ENCODE results near the gene PITPNM3. TPM values are rescaled to one million over a fixed set of nuclear protein-coding genes. Genes with fewer than 3 reads are reported as not detected.

PITPNM3 gene
- total and polyA plus RNA-seq, 5 donors from 2014 or later: 0.12 to 0.20 TPM; not detected in 3

DNA sequence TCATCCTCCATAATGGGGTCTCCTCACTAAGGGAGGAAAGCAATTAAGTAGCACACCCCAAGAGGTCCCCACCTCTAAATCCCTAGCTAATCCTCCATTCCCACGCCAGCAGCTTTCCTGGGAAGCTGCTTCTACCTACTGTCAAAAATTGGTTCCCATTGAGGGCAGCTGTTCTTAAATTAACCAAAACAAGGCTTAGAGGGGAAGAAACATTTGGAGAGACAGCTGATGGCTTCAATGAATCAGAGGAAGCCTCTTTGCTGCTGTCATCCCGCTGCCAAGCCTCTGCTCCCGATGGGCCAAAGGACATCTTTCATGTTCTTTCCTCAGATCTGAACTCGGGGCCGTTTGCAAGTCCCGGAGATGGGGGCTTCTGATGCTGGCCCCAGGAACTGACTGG is 148.1 kb downstream of the PITPNM3 start:
- no peak for ATAC-seq (ENCODE audit: low read depth in 2 of 2)
- H3K27ac Mint-ChIP-seq: no peak overlapping the region
- no peaks in the 10 kb centered on the region for H3K27me3 Mint-ChIP-seq
- H3K4me3 Mint-ChIP-seq: no peak overlapping the region
- no peaks in the 10 kb centered on the region for H3K4me1 Mint-ChIP-seq
- Histone ChIP-seq H3K4me1 (ENCODE audit: control insufficient read depth, insufficient read depth, low read length, poor library complexity, severe bottlenecking) (no peaks in the 10 kb centered on the region), H3K27ac (ENCODE audit: insufficient read depth, low read length, poor library complexity, severe bottlenecking) (no peak overlapping the region), H3K4me3 (ENCODE audit: low read depth, low read length) (no peak overlapping the region), H3K27me3 (ENCODE audit: control insufficient read depth, insufficient read depth, low read length) (peaks cover 5% of the 10 kb centered on the region), H3K9me3 (ENCODE audit: control insufficient read depth in 2 of 2, low read length in 2 of 2) (no peaks in the 10 kb centered on the region), H3K36me3 (ENCODE audit: control insufficient read depth, insufficient read depth, low read length) (no peaks in the 10 kb centered on the region)
- DNase-seq: no peak
- no peaks in the 10 kb centered on the region for H3K36me3 Mint-ChIP-seq
- H3K9me3 Mint-ChIP-seq: no peaks in the 10 kb centered on the region

DNA sequence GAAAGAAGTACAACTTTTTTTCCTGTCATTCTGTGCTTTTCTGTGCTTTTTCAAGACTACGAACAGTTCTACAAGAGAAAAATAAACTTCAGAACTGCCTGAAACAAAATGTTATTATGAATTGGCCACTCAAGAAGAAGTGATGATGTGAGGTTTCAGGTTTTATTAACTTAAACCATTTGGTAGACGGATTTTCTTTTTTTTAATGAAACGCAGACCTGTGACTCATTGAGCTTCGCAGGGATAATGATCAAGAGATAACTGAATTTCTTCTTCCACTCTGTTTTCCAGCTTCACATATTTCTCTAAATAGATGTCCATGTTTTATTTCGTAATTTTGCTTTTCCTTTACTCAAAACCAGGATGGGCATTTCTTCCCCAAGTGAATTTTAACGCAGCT is 154.1 kb downstream of the PITPNM3 start:
- no peak overlapping the region for H3K4me3 ChIP-seq (ENCODE audit: low read depth, low read length)
- H3K36me3 Mint-ChIP-seq: no peaks in the 10 kb centered on the region
- no peaks in the 10 kb centered on the region for H3K36me3 ChIP-seq (ENCODE audit: control insufficient read depth, insufficient read depth, low read length)
- H3K27me3 Mint-ChIP-seq: no peaks in the 10 kb centered on the region
- peaks cover 5% of the 10 kb centered on the region for H3K27me3 ChIP-seq (ENCODE audit: control insufficient read depth, insufficient read depth, low read length)
- peaks cover 0 to 6% (median 0%) of the 10 kb centered on the region in 7 donors for H3K9me3 Mint-ChIP-seq
- H3K4me1 ChIP-seq (ENCODE audit: control insufficient read depth, insufficient read depth, low read length, poor library complexity, severe bottlenecking): no peaks in the 10 kb centered on the region
- no peak for DNase-seq
- H3K27ac ChIP-seq (ENCODE audit: insufficient read depth, low read length, poor library complexity, severe bottlenecking): no peak overlapping the region
- no peaks in the 10 kb centered on the region for H3K4me1 Mint-ChIP-seq
- ATAC-seq (ENCODE audit: low read depth in 2 of 2): no peak
- H3K4me3 Mint-ChIP-seq: no peak overlapping the region
- H3K9me3 ChIP-seq (ENCODE audit: control insufficient read depth in 2 of 2, low read length in 2 of 2): peaks cover 0 to 4% of the 10 kb centered on the region in 2 experiments
- H3K27ac Mint-ChIP-seq: no peak overlapping the region

Other genes with a start within 250 kb of the PITPNM3 start
- gene AIPL1, start 121.4 kb downstream of the PITPNM3 start, total RNA-seq: not detected
- gene AIPL1, start 121.4 kb downstream of the PITPNM3 start, polyA plus RNA-seq: not detected
- gene PIMREG, start 112.1 kb downstream of the PITPNM3 start, total RNA-seq: not detected
- under 1 TPM; 0.20 to 0.41 (median 0.34) TPM for gene PIMREG, start 112.1 kb downstream of the PITPNM3 start, polyA plus RNA-seq
- 11.4 TPM for gene KIAA0753, start 84.2 kb upstream of the PITPNM3 start, total RNA-seq
- 1 to 10 TPM; 1.2 to 1.8 (median 1.4) TPM for gene KIAA0753, start 84.2 kb upstream of the PITPNM3 start, polyA plus RNA-seq
- gene TXNDC17, start 84.5 kb upstream of the PITPNM3 start, total RNA-seq: 15.0 TPM
- 100 to 1,000 TPM; 121 to 262 (median 177) TPM for gene TXNDC17, start 84.5 kb upstream of the PITPNM3 start, polyA plus RNA-seq
- gene MED31, start 95.0 kb upstream of the PITPNM3 start, total RNA-seq: 16.7 TPM
- gene MED31, start 95.0 kb upstream of the PITPNM3 start, polyA plus RNA-seq: 10 to 100 TPM; 41.5 to 48.1 (median 43.1) TPM
- gene C17orf100, start 95.2 kb upstream of the PITPNM3 start, total RNA-seq: 1.5 TPM
- gene C17orf100, start 95.2 kb upstream of the PITPNM3 start, polyA plus RNA-seq: 1 to 10 TPM; 4.4 to 7.1 (median 5.6) TPM
- not detected for gene SLC13A5, start 156.8 kb upstream of the PITPNM3 start, total RNA-seq
- not detected for gene SLC13A5, start 156.8 kb upstream of the PITPNM3 start, polyA plus RNA-seq
- 95.1 TPM for gene XAF1, start 199.5 kb upstream of the PITPNM3 start, total RNA-seq
- 10 to 100 TPM; 16.4 to 32.3 (median 26.0) TPM for gene XAF1, start 199.5 kb upstream of the PITPNM3 start, polyA plus RNA-seq
- 0.54 TPM for gene FBXO39, start 219.7 kb upstream of the PITPNM3 start, total RNA-seq
- under 1 TPM in 1 of 4 donors, not detected in 3; 0.13 TPM for gene FBXO39, start 219.7 kb upstream of the PITPNM3 start, polyA plus RNA-seq

Measured in CD4-positive, CD25-positive, alpha-beta regulatory T cell (primary cell).